ENCODE data around the gene LAMC1.
A peak's percentile ranks its signal among the peaks of the same experiment; 100 is the strongest.

The LAMC1 gene

DNA sequence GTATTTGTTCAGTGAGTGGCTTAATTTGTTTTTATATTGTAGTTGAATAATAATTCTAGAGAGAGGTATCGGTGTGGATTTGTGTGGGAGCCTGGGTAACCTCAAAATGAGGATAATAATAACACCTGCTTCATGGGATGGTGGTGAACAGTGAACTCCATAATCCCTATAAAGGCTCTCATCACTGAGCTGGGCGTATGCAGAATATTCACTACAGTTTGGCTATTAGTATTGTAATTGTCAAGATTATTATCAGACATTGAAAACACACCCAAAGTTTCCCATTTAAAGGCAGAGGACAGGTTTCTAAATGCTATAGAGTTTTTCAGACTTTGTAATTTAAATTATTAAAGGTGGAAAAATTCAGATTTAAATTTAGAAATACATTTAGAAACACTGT lies 155.8 kb downstream of the LAMC1 start:
- Mint-ChIP-seq H3K36me3 (no peaks in the 10 kb centered on the region), H3K27ac (no peak overlapping the region), H3K9me3 (peaks cover 2% of the 10 kb centered on the region), H3K4me1 (no peaks in the 10 kb centered on the region), H3K4me3 (no peak overlapping the region)
- no peak for DNase-seq (ENCODE audit: low spot score in 2 of 2)
- ATAC-seq = no peak

DNA sequence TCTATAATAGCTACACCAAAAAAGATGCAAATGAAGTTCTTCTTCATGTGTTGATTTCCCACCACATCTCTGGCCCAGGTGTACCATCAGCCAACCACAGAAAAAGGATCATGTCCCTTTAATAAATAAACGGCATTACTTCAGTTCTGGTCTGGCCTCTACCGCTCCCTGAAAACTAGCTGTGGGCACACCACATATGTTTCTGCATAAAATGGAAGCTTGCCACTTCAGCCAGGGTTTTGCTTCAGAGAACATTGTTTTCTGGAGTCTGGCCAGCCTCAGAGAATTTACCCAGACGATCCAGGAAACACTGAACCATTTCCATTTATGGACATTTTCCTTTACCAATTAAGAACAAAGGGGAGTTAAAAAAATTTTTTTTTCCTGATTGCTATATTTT lies 157.0 kb downstream of the LAMC1 start:
- no peak overlapping the region for H3K4me3 Mint-ChIP-seq
- DNase-seq (ENCODE audit: low spot score in 2 of 2) = no peak
- H3K36me3 Mint-ChIP-seq = no peaks in the 10 kb centered on the region
- no peak overlapping the region for H3K27ac Mint-ChIP-seq
- ATAC-seq = no peak
- H3K4me1 Mint-ChIP-seq = no peaks in the 10 kb centered on the region
- H3K9me3 Mint-ChIP-seq = no peaks in the 10 kb centered on the region

DNA sequence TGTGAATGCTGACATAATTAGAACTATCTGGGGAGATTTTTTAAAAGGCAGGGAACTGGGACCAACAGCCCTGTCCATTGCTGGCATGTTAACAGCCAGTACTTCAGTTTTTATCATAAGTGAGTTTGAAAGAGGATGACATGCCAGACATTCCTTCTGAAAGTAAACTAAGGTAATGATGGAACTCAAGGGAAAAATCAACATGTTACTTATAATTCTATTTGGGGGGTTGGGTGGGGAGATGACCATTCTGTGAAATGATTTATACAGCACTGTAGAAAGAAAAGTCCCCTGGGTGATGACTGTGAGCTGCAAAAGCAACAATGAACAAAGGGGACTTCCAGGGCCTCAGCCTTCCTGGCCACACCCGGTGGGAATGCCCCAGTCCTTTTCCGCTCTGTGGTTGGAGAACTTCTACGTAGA lies 157.4 kb downstream of the LAMC1 start:
- ATAC-seq = peak; percentile 48

DNA sequence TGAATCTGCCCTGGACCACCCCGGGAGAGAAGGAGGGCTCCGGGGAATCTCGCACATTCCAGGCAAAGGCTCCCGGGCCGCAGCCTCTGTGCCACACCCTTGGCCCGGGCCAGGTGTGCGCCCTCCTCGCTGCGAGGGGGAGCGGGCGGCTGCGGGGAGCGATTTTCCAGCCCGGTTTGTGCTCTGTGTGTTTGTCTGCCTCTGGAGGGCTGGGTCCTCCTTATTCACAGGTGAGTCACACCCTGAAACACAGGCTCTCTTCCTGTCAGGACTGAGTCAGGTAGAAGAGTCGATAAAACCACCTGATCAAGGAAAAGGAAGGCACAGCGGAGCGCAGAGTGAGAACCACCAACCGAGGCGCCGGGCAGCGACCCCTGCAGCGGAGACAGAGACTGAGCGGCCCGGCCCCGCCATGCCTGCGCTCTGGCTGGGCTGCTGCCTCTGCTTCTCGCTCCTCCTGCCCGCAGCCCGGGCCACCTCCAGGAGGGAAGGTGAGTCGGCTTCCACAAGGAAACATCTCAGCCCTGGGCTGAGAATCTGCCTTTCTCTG lies 162.8 kb downstream of the LAMC1 start, which contains the start of gene LAMC2:
TSS of gene LAMC2 (plus strand) at position 324 of the 550 bp plus-strand sequence. CDS start at position 413, 89 bp downstream.
- Mint-ChIP-seq H3K4me3 (no peak within 1 kb of the TSS), H3K4me1 (no peaks in the 10 kb centered on the region), H3K27ac (no peak within 1 kb of the TSS), H3K36me3 (no peaks in the 10 kb centered on the region), H3K9me3 (no peaks in the 10 kb centered on the region)
- DNase-seq (ENCODE audit: low spot score in 2 of 2) = no peak
- peak; percentile 37 for ATAC-seq

More for the DNA sequence above, 157.4 kb downstream of the LAMC1 start:
- H3K36me3 Mint-ChIP-seq = no peaks in the 10 kb centered on the region
- no peak for DNase-seq (ENCODE audit: low spot score in 2 of 2)
- H3K9me3 Mint-ChIP-seq = no peaks in the 10 kb centered on the region
- no peak overlapping the region for H3K27ac Mint-ChIP-seq
- H3K4me3 Mint-ChIP-seq = no peak overlapping the region
- H3K4me1 Mint-ChIP-seq = no peaks in the 10 kb centered on the region

DNA sequence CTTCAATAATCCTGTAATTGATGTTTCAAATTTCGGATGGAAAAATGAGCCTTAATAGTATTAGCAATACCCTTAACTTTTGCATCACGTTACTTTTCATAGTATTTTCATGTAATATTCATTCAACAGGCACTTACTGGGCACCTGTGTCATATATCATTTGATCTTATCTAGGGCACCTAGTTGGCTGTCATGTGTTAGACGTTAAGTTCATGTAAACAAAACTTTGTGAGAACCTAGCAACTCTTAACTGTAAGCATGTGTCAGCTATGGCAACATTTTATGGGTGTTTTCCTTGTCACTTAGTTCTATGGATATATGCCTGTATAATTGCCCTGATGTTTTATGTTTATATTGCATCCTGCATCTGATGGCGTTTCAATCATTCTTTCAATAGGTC lies 163.6 kb downstream of the LAMC1 start:
- no peak overlapping the region for H3K4me3 Mint-ChIP-seq
- no peaks in the 10 kb centered on the region for H3K36me3 Mint-ChIP-seq
- no peaks in the 10 kb centered on the region for H3K9me3 Mint-ChIP-seq
- no peaks in the 10 kb centered on the region for H3K4me1 Mint-ChIP-seq
- DNase-seq (ENCODE audit: low spot score in 2 of 2) (no peak), ATAC-seq (no peak)
- H3K27ac Mint-ChIP-seq = no peak overlapping the region

DNA sequence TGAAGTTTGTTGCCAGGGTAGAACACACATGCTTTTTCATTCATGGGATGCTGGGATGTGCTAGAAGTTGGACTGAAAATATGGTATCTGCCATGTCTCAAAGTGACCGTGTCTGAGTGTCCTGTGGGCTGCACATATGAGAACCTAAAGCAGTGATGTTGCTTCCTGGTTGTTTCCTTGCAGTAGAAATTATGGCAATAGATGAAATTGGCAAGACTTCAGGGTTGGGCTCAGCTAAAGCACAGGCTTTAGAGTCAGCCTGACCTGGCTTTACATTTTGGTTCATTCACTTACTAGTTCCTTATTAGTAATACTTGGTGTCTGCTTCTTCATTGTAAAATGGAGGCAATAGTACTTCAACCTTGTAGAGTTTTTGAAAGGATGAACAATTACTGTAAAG lies 165.0 kb downstream of the LAMC1 start:
- H3K4me3 Mint-ChIP-seq = no peak overlapping the region
- no peaks in the 10 kb centered on the region for H3K36me3 Mint-ChIP-seq
- H3K27ac Mint-ChIP-seq = no peak overlapping the region
- DNase-seq (ENCODE audit: low spot score in 2 of 2) (no peak), ATAC-seq (no peak)
- H3K9me3 Mint-ChIP-seq = no peaks in the 10 kb centered on the region
- no peaks in the 10 kb centered on the region for H3K4me1 Mint-ChIP-seq

DNA sequence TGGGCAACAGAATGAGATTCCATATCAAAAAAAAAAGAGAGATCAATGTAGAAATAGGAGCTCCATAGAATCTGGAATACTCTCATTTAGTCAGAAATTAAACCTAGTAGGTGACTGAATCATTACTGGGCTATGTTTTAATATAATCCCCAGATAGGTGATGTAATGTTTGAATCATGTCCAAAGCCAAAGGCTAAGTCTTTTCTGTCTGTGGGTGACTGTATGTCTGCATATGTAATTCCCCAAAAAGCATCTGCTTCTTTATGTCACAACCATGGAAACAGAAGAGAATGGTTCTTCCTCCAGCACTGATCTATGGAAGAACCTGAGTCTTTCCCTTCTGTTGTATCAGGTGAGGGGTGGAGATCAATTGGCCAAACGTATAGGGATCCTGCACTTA lies 168.6 kb downstream of the LAMC1 start:
- H3K4me3 Mint-ChIP-seq = no peak overlapping the region
- H3K36me3 Mint-ChIP-seq = no peaks in the 10 kb centered on the region
- no peak overlapping the region for H3K27ac Mint-ChIP-seq
- DNase-seq (ENCODE audit: low spot score in 2 of 2) (no peak), ATAC-seq (no peak)
- H3K4me1 Mint-ChIP-seq = peaks cover 7% of the 10 kb centered on the region
- H3K9me3 Mint-ChIP-seq = no peaks in the 10 kb centered on the region

DNA sequence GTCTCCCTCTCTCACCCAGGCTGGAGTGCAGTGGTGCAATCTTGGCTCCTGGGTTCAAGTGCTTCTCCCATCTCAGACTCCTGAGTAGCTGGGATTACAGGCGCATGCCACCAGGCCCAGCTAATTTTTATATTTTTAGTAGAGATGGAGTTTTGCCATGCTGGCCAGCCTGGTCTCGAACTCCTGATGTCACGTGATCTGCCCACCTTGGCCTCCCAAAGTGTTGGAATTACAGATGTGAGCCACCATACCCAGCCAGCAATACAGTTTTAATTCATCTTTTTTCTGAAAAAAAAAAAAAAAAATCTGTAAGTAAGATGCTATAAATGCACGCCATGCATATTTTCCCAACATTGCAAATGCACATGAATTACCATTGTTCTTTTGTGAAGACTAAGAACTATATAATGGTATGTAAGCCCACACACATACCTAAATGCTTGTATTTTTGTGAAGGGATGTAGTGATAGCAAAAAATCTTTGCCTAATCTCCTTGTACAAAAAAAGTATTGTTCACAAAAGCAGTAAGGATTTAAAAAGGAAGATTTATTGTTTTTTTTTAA lies 170.8 kb downstream of the LAMC1 start:
- Mint-ChIP-seq H3K4me1 (peaks cover 7% of the 10 kb centered on the region), H3K9me3 (no peaks in the 10 kb centered on the region), H3K4me3 (no peak overlapping the region), H3K36me3 (no peaks in the 10 kb centered on the region), H3K27ac (no peak overlapping the region)
- ATAC-seq (no peak), DNase-seq (ENCODE audit: low spot score in 2 of 2) (no peak)

DNA sequence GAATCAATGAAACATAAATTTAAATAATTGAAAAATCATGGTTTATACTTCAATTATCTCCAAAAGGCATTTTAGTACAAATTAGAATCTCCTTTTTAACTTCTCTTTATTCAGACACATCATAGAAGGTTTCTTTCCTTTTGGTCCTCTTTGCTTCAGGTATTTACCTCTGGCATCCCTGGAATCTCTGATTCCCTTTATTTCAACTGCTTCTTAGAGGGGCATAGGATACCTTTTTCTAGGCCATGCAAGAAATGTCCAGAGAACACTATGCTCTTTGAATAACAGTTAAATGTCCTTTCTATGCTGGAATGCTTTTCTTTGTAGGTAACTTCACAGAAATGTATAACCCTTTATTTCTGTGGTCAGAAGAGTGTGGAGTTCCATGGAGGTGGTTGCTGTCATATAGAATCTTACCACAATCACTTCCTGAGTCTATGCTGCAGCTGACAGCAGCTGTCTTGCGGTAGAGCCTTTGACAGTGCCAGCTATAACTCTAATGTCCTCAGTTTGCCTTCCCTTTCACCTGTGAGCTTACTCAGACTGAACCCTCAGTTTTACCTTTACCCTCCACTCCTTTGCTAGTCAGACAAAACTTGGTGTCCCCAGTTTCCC lies 171.4 kb downstream of the LAMC1 start:
- H3K27ac Mint-ChIP-seq = no peak overlapping the region
- H3K36me3 Mint-ChIP-seq = no peaks in the 10 kb centered on the region
- H3K4me3 Mint-ChIP-seq = no peak overlapping the region
- H3K9me3 Mint-ChIP-seq = no peaks in the 10 kb centered on the region
- DNase-seq (ENCODE audit: low spot score in 2 of 2) (no peak), ATAC-seq (peak; percentile 81)
- peaks cover 7% of the 10 kb centered on the region for H3K4me1 Mint-ChIP-seq

DNA sequence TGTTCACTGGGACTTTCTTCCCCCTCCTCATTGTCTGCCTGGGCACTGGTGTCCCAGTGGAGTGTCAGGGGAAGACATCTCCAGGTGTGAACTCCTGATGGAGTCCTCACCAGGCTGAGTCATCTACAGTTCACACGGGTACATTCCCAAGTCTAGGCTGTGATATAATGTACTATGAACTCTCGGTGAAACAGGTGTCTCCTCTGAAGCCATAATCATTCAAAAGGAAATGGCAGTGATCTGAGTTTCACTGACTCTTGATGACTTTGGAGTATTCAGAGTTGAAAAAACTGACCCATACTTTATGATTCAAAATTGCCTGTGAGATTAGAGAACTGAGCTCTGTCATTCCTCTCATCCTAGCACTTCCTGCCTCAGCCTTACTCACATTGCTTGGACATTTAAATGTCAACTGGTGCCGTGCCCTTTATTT lies 171.9 kb downstream of the LAMC1 start:
- DNase-seq (ENCODE audit: low spot score in 2 of 2) (no peak), ATAC-seq (peak; percentile 44)
- Mint-ChIP-seq H3K36me3 (no peaks in the 10 kb centered on the region), H3K27ac (no peak overlapping the region), H3K4me1 (peaks cover 7% of the 10 kb centered on the region), H3K9me3 (no peaks in the 10 kb centered on the region), H3K4me3 (no peak overlapping the region)

Data from stimulated activated effector memory CD8-positive, alpha-beta T cell treated with anti-CD3 and anti-CD28 coated beads, Interleukin-12 subunit alpha, Interleukin-12 subunit beta, amount 100 ng/mL, for 72 hours (primary cell).